Left forelimb (tissue), 1 donor: ENCODE measurements around the gene MIX23.

Experiments
- DNase-seq: peaks from one replicate; pipeline ENCODE4 v3.0.0-alpha.2; 2018; ENCODE audit warnings: low spot score

Gene MIX23

DNA sequence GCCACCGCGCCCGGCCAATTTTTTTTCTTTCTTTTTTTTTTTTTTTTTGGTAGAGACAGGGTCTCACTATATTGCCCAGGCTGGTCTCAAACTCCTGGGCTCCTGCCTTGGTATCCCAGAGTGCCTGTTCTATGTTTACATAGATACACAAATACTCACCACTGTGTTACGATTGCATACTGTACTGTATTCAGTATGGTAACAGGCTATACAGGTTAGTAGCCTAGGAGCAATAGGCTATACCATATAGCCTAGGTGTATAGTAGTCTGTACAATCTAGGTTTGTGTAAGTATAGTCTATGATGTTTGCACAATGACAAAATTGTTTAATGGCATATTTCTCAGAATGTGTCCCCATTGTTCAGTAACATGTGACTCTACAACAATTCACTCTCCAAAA is 31.4 kb downstream of the MIX23 start:
- DNase-seq: no peak

- no peak for DNase-seq
Measured at GRCh38 chr3:122350814-122351418, 32.1 kb downstream of the MIX23 start.

- DNase-seq: no peak
Measured at GRCh38 chr3:122349171-122349570, 33.9 kb downstream of the MIX23 start.

GRCh38 chr3:122343654-122344053 is 39.4 kb downstream of the MIX23 start:
- DNase-seq: no peak

DNA sequence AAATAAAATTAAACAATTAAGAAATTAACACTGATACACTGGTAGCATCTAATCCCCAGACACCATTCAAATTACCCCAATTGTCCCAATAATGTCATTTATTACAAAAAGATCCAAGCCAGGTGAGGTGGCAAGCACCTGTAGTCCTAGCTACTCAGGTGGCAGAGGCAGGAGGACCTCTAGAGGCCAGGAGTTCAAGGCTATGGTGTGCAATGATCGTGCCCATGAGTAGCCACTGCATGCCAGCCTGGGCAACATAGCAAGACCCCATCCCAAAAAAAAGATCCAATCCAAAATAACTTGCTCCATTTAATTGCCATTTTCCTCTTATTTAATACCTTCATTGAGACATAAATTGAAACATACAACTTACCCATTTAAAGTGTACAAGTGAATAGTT is 40.2 kb downstream of the MIX23 start:
- DNase-seq: no peak

DNA sequence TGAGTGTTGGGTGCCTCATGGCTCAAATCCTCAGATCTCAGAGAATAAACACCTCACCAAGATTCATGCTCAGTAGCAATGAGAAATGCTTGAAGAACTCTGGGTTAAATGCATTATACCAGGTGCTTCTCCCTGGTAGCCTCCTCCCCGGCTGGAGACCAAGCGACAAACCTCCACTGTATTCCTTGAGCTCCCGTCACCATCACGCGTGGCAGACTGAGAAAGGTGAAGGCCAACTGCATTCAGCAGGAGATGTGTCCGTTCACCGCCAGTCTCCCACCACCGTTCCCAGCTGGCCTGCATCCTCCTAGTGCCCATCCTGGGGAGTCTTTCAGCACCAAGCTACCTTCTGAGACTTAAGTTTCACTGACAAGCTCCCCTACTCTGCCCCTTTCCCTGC is 50.5 kb downstream of the MIX23 start:
- DNase-seq: no peak

GRCh38 chr3:122331886-122332285 is 51.1 kb downstream of the MIX23 start:
- no peak for DNase-seq

GRCh38 chr3:122325769-122326168 is 57.3 kb downstream of the MIX23 start:
- no peak for DNase-seq

- no peak for DNase-seq
Measured at GRCh38 chr3:122324871-122325323, 58.1 kb downstream of the MIX23 start, which contains the start of gene CSTA. Gene CSTA, plus strand, starts transcription at chr3:122325248. Its CDS starts 45 bp downstream, at chr3:122325293.

GRCh38 chr3:122322095-122323075 is 60.6 kb downstream of the MIX23 start:
- DNase-seq: no peak

DNA sequence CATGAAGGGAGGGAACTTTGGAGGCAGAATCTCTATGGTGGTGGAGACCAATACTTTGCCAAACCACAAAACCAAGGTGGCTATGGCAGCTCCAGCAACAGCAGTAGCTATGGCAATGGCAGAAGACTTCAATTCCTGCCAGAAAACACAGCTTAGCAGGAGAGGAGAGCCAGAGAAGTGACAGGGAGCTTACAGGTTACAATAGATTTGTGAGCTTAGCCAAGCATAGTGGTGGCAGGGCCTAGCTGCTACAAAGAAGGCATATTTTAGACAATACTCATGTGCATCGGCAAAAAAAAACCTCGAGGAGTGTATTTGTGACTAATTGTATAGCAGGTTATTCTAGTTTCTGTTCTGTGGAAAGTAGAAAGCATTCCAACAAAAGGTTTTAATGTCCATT is 64.4 kb downstream of the MIX23 start:
- DNase-seq: no peak

DNA sequence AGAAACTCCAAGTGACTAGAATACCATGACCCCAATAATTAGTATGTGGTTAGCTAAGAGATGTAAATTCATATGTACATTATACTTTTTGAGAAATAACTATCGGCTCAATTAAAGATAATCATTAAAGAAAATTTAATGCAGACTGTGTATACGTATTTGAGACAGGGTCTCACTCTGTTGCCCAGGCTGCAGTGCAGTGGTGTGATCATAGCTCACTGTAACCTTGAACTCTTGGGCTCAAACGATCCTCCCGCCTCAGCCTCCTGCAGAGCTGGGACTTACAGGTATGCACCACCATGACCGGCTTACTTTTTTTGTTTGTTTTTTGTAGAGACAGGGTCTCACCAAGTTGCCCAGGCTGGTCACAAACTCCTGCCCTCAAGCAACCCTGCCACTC is 66.7 kb downstream of the MIX23 start:
- no peak for DNase-seq

- no peak for DNase-seq
Measured at GRCh38 chr3:122315619-122316018, 67.4 kb downstream of the MIX23 start.

DNA sequence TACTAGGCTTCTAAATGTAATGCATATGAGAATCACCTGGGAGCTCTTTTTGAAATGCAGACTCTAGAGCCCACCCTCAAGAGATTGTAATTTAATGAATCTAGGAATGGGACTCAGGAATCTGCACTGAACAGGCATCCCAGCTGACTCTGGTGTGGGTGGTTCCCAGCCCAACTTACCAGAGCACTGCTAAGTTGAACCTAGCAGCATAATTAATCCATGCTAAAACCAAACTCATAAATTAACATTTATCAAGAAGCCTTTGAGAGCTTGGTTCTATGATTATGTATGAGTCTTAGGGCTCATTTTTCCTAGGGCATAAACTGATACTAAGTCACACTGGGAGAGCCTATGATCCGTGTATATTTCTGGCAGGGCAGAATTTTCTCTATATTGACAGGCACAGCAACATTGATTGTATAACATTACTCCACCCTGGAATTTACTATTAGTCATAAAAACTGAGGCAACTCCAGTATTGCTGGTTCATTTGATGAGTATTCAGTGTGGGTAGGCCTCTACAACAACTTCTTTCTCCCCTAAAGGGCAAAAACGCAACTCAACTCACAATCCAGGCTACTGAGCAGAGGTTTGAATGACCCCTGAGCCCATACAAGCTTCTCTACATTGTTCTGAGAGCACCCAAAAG is 68.7 kb downstream of the MIX23 start:
- DNase-seq: no peak

DNA sequence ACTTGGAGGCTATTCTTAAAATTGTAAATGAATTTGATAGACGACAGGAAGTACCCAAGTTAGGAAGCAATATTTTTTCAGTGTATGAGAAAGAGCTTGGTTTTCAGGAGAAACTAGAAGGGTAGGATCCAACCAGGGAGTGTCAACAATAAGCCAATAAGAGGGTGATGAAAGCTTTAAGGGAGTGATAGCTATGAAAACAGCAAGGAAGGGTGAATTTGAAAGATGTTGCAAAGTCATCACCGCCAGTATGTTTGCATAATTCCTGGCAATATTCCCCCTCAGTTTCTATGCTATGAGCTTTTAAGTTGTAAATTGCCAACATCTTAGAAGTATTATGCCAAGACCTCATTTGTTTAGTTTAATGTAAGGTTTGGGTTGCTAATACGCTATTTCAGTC is 69.8 kb downstream of the MIX23 start:
- DNase-seq: no peak

- DNase-seq: no peak
Measured at GRCh38 chr3:122312826-122313225, 70.2 kb downstream of the MIX23 start.

GRCh38 chr3:122310361-122310760 is 72.7 kb downstream of the MIX23 start:
- no peak for DNase-seq
